Measurements from ENCODE around the gene EWSR1.

EWSR1 gene

DNA sequence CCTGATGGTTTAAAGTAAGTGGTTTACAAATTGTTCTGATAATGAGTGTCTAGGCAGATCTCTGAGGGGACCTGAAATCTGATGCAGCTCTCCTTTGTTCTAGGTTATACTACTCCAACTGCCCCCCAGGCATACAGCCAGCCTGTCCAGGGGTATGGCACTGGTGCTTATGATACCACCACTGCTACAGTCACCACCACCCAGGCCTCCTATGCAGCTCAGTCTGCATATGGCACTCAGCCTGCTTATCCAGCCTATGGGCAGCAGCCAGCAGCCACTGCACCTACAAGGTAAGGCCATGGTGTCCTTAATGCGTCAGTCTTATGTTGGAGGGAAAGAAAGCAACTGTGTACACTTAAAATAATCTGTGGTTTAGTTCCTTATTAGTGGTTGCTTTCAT lies 9.9 kb downstream of the EWSR1 start:
- no peak overlapping the region for H3K23ac ChIP-seq (ENCODE audit: low read length)
- H4K8ac ChIP-seq (ENCODE audit: low read depth, low read length), result no peak overlapping the region
- no peak overlapping the region for H3K4ac ChIP-seq (ENCODE audit: low read depth, low read length)
- H3K9ac ChIP-seq (ENCODE audit: low read length), result no peak overlapping the region
- H3K79me2 ChIP-seq (ENCODE audit: control insufficient read depth, insufficient read depth, low read length), result peaks cover 58% of the 10 kb centered on the region
- DNase-seq, result no peak
- H3K18ac ChIP-seq (ENCODE audit: low read length), result no peak overlapping the region
- H3K4me1 ChIP-seq (ENCODE audit: control insufficient read depth, low read depth, low read length), result no peaks in the 10 kb centered on the region
- H3K56ac ChIP-seq (ENCODE audit: low read length), result no peak overlapping the region
- no peak overlapping the region for H3K4me3 ChIP-seq (ENCODE audit: low read length)
- WGBS (ENCODE audit: extremely low coverage, insufficient coverage, low lambda C conversion rate), result no CpG with 5 or more reads among the region's 1 CpG
- H3K27ac ChIP-seq (ENCODE audit: low read depth, low read length), result no peak overlapping the region
- peaks cover 9% of the 10 kb centered on the region for H3K79me1 ChIP-seq (ENCODE audit: low read length)
- H3K4me2 ChIP-seq (ENCODE audit: low read length), result no peak overlapping the region
- no peak overlapping the region for H2BK120ac ChIP-seq (ENCODE audit: low read depth, low read length)
- H2BK15ac ChIP-seq (replicated peaks; ENCODE audit: low read depth), result no peak overlapping the region
- peaks cover 21% of the 10 kb centered on the region for H3K36me3 ChIP-seq (ENCODE audit: control insufficient read depth, insufficient read depth, low read length)
- H3K27me3 ChIP-seq (ENCODE audit: insufficient read depth, low read length, poor library complexity), result no peaks in the 10 kb centered on the region
- no peak overlapping the region for H2BK5ac ChIP-seq (ENCODE audit: low read length)
- no peak overlapping the region for H2AK5ac ChIP-seq (ENCODE audit: low read length)
- H4K5ac ChIP-seq (ENCODE audit: low read length), result no peak overlapping the region

DNA sequence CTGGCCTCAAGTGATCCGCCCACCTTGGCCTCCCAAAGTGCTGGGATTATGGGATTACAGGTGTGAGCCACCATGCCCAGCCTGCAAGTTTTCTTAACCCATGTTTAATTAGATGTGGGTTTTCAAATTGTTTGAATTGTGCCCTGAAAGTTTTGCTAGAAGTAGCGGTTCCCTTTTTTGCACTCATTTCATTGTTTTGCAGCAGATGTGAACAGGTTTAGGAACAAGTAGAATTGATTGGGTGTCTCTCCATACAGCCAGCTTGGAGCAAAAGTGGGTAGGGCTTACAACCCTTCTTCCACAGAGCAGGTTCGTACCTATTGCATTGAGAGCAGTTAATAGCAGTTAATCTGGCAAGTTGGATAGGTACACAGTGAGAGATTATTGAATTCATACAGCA lies 16.1 kb downstream of the EWSR1 start:
- Histone ChIP-seq H3K4me2 (ENCODE audit: low read length) (no peak overlapping the region), H3K4me1 (ENCODE audit: control insufficient read depth, low read depth, low read length) (no peaks in the 10 kb centered on the region), H2BK15ac (replicated peaks; ENCODE audit: low read depth) (no peak overlapping the region), H4K5ac (ENCODE audit: low read length) (no peak overlapping the region), H3K27me3 (ENCODE audit: insufficient read depth, low read length, poor library complexity) (no peaks in the 10 kb centered on the region), H2AK5ac (ENCODE audit: low read length) (no peak overlapping the region), H3K36me3 (ENCODE audit: control insufficient read depth, insufficient read depth, low read length) (peaks cover 32% of the 10 kb centered on the region), H3K79me2 (ENCODE audit: control insufficient read depth, insufficient read depth, low read length) (peaks cover 37% of the 10 kb centered on the region), H3K9ac (ENCODE audit: low read length) (no peak overlapping the region), H2BK5ac (ENCODE audit: low read length) (no peak overlapping the region), H3K79me1 (ENCODE audit: low read length) (peaks cover 17% of the 10 kb centered on the region), H3K27ac (ENCODE audit: low read depth, low read length) (no peak overlapping the region), H2BK120ac (ENCODE audit: low read depth, low read length) (no peak overlapping the region), H3K18ac (ENCODE audit: low read length) (no peak overlapping the region), H3K4ac (ENCODE audit: low read depth, low read length) (no peak overlapping the region), H3K56ac (ENCODE audit: low read length) (no peak overlapping the region), H3K23ac (ENCODE audit: low read length) (no peak overlapping the region), H4K8ac (ENCODE audit: low read depth, low read length) (no peak overlapping the region), H3K4me3 (ENCODE audit: low read length) (no peak overlapping the region)
- WGBS (ENCODE audit: extremely low coverage, insufficient coverage, low lambda C conversion rate), result no CpG with 5 or more reads among the region's 3 CpGs
- DNase-seq, result no peak

DNA sequence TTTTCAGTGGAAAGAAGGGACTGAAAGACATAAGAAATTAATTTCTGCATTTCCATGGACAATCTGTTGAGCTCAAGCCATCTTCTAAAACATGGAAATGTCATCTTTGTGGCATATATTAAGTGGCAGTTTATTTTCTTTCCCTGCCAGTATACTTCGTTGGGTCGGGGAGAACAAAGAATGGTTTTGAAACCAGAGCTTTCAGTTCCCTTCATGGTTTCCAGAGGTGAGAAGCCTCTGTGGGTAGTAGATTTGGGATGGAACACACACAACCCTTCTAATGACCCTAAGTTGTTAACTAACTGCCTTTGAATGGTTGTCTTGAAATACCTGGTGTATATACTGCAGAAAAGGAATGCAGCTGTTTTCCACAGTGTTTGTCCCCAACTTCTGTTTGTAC lies 20.8 kb downstream of the EWSR1 start:
- Histone ChIP-seq H3K27ac (ENCODE audit: low read depth, low read length) (no peak overlapping the region), H3K18ac (ENCODE audit: low read length) (no peak overlapping the region), H4K5ac (ENCODE audit: low read length) (no peak overlapping the region), H3K36me3 (ENCODE audit: control insufficient read depth, insufficient read depth, low read length) (peaks cover 24% of the 10 kb centered on the region), H3K4me2 (ENCODE audit: low read length) (no peak overlapping the region), H3K4me3 (ENCODE audit: low read length) (no peak overlapping the region), H3K9ac (ENCODE audit: low read length) (no peak overlapping the region), H3K27me3 (ENCODE audit: insufficient read depth, low read length, poor library complexity) (no peaks in the 10 kb centered on the region), H3K56ac (ENCODE audit: low read length) (no peak overlapping the region), H2BK5ac (ENCODE audit: low read length) (no peak overlapping the region), H3K79me1 (ENCODE audit: low read length) (peaks cover 21% of the 10 kb centered on the region), H2BK120ac (ENCODE audit: low read depth, low read length) (no peak overlapping the region), H3K23ac (ENCODE audit: low read length) (no peak overlapping the region), H3K4me1 (ENCODE audit: control insufficient read depth, low read depth, low read length) (no peaks in the 10 kb centered on the region), H3K79me2 (ENCODE audit: control insufficient read depth, insufficient read depth, low read length) (peaks cover 29% of the 10 kb centered on the region), H4K8ac (ENCODE audit: low read depth, low read length) (no peak overlapping the region), H2BK15ac (replicated peaks; ENCODE audit: low read depth) (no peak overlapping the region), H2AK5ac (ENCODE audit: low read length) (no peak overlapping the region), H3K4ac (ENCODE audit: low read depth, low read length) (no peak overlapping the region)
- no peak for DNase-seq
- no CpG with 5 or more reads among the region's 2 CpGs for WGBS (ENCODE audit: extremely low coverage, insufficient coverage, low lambda C conversion rate)

DNA sequence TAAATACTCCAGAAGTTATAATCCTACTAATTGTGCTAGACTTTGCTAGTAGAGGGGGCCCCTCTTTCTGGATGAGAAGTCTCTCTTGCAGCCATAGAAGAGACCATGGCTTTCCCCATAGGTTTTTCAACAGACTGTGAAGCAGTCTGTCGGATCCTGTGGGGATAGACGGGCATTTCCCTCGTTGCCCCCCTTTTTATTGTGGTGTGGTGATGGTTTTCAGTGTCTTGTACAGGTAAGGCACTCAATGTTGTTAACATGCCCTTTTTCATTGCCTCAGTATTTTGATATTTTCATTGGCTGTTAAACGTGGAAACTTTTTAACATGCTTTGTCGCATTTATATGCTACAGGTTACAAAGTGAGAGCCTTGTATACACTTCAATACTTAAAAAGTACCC lies 22.0 kb downstream of the EWSR1 start:
- H3K36me3 ChIP-seq (ENCODE audit: control insufficient read depth, insufficient read depth, low read length), result peaks cover 19% of the 10 kb centered on the region
- H3K79me2 ChIP-seq (ENCODE audit: control insufficient read depth, insufficient read depth, low read length), result peaks cover 23% of the 10 kb centered on the region
- no peak overlapping the region for H3K56ac ChIP-seq (ENCODE audit: low read length)
- no peak overlapping the region for H3K4me2 ChIP-seq (ENCODE audit: low read length)
- H4K5ac ChIP-seq (ENCODE audit: low read length), result no peak overlapping the region
- H3K9ac ChIP-seq (ENCODE audit: low read length), result no peak overlapping the region
- no CpG with 5 or more reads among the region's 5 CpGs for WGBS (ENCODE audit: extremely low coverage, insufficient coverage, low lambda C conversion rate)
- no peak overlapping the region for H3K27ac ChIP-seq (ENCODE audit: low read depth, low read length)
- H2BK5ac ChIP-seq (ENCODE audit: low read length), result no peak overlapping the region
- H2AK5ac ChIP-seq (ENCODE audit: low read length), result no peak overlapping the region
- H2BK15ac ChIP-seq (replicated peaks; ENCODE audit: low read depth), result no peak overlapping the region
- H3K27me3 ChIP-seq (ENCODE audit: insufficient read depth, low read length, poor library complexity), result no peaks in the 10 kb centered on the region
- H3K79me1 ChIP-seq (ENCODE audit: low read length), result peaks cover 15% of the 10 kb centered on the region
- no peak overlapping the region for H3K23ac ChIP-seq (ENCODE audit: low read length)
- H3K4me1 ChIP-seq (ENCODE audit: control insufficient read depth, low read depth, low read length), result no peaks in the 10 kb centered on the region
- no peak for DNase-seq
- no peak overlapping the region for H2BK120ac ChIP-seq (ENCODE audit: low read depth, low read length)
- no peak overlapping the region for H3K4ac ChIP-seq (ENCODE audit: low read depth, low read length)
- no peak overlapping the region for H3K4me3 ChIP-seq (ENCODE audit: low read length)
- no peak overlapping the region for H3K18ac ChIP-seq (ENCODE audit: low read length)
- H4K8ac ChIP-seq (ENCODE audit: low read depth, low read length), result no peak overlapping the region

DNA sequence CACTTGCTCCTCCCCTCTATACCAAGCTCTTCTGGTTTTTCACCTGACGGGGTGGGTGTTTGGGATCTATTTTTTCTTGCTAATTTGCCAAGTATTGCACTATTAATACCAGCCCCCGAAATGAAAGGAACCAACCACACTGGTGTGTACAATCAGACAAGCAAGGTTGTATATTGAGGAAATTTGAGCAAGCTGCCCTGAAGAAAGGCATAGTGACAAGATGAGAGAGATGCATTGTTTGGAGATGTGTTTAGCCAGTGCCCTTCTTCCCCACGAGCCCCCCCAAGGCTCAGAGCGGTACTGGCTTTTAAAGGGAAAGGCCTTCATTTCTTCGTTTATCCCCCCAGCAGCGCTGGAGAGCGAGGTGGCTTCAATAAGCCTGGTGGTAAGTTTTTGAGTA lies 23.1 kb downstream of the EWSR1 start:
- no peak overlapping the region for H3K56ac ChIP-seq (ENCODE audit: low read length)
- no peak overlapping the region for H3K18ac ChIP-seq (ENCODE audit: low read length)
- no peak overlapping the region for H3K4me3 ChIP-seq (ENCODE audit: low read length)
- peaks cover 20% of the 10 kb centered on the region for H3K79me1 ChIP-seq (ENCODE audit: low read length)
- no peak overlapping the region for H3K9ac ChIP-seq (ENCODE audit: low read length)
- H2AK5ac ChIP-seq (ENCODE audit: low read length), result no peak overlapping the region
- no peak overlapping the region for H4K8ac ChIP-seq (ENCODE audit: low read depth, low read length)
- no peak overlapping the region for H3K23ac ChIP-seq (ENCODE audit: low read length)
- no CpG with 5 or more reads among the region's 7 CpGs for WGBS (ENCODE audit: extremely low coverage, insufficient coverage, low lambda C conversion rate)
- H3K79me2 ChIP-seq (ENCODE audit: control insufficient read depth, insufficient read depth, low read length), result peaks cover 21% of the 10 kb centered on the region
- H3K36me3 ChIP-seq (ENCODE audit: control insufficient read depth, insufficient read depth, low read length), result peaks cover 25% of the 10 kb centered on the region
- H2BK15ac ChIP-seq (replicated peaks; ENCODE audit: low read depth), result no peak overlapping the region
- H3K4me1 ChIP-seq (ENCODE audit: control insufficient read depth, low read depth, low read length), result no peaks in the 10 kb centered on the region
- H2BK5ac ChIP-seq (ENCODE audit: low read length), result no peak overlapping the region
- peak; percentile 48 for DNase-seq
- H3K27me3 ChIP-seq (ENCODE audit: insufficient read depth, low read length, poor library complexity), result no peaks in the 10 kb centered on the region
- H3K4ac ChIP-seq (ENCODE audit: low read depth, low read length), result no peak overlapping the region
- H4K5ac ChIP-seq (ENCODE audit: low read length), result no peak overlapping the region
- H2BK120ac ChIP-seq (ENCODE audit: low read depth, low read length), result no peak overlapping the region
- no peak overlapping the region for H3K4me2 ChIP-seq (ENCODE audit: low read length)
- no peak overlapping the region for H3K27ac ChIP-seq (ENCODE audit: low read depth, low read length)

DNA sequence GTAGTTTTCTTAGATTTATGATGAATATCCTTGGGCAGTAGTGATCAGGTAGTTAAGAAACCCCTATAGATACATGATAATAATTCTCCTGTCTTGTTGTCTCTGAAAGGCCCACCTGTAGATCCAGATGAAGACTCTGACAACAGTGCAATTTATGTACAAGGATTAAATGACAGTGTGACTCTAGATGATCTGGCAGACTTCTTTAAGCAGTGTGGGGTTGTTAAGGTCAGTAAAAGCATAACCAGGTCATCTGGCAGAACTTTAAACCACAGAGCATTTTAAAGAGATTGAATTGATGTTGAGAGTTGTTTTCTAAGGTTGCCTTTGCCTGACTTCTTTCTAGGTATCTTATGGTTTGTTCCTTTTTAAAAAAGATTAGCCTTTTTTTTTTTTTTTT lies 24.3 kb downstream of the EWSR1 start:
- H3K27ac ChIP-seq (ENCODE audit: low read depth, low read length), result no peak overlapping the region
- H2BK15ac ChIP-seq (replicated peaks; ENCODE audit: low read depth), result no peak overlapping the region
- H3K36me3 ChIP-seq (ENCODE audit: control insufficient read depth, insufficient read depth, low read length), result peaks cover 31% of the 10 kb centered on the region
- H2BK120ac ChIP-seq (ENCODE audit: low read depth, low read length), result no peak overlapping the region
- no peak overlapping the region for H4K5ac ChIP-seq (ENCODE audit: low read length)
- H3K4me1 ChIP-seq (ENCODE audit: control insufficient read depth, low read depth, low read length), result no peaks in the 10 kb centered on the region
- H3K79me1 ChIP-seq (ENCODE audit: low read length), result peaks cover 19% of the 10 kb centered on the region
- no peak for DNase-seq
- H3K9ac ChIP-seq (ENCODE audit: low read length), result no peak overlapping the region
- H2BK5ac ChIP-seq (ENCODE audit: low read length), result no peak overlapping the region
- no peak overlapping the region for H3K4ac ChIP-seq (ENCODE audit: low read depth, low read length)
- no peak overlapping the region for H4K8ac ChIP-seq (ENCODE audit: low read depth, low read length)
- no peak overlapping the region for H3K23ac ChIP-seq (ENCODE audit: low read length)
- H3K79me2 ChIP-seq (ENCODE audit: control insufficient read depth, insufficient read depth, low read length), result peaks cover 18% of the 10 kb centered on the region
- H2AK5ac ChIP-seq (ENCODE audit: low read length), result no peak overlapping the region
- H3K4me2 ChIP-seq (ENCODE audit: low read length), result no peak overlapping the region
- H3K18ac ChIP-seq (ENCODE audit: low read length), result no peak overlapping the region
- no peaks in the 10 kb centered on the region for H3K27me3 ChIP-seq (ENCODE audit: insufficient read depth, low read length, poor library complexity)
- no peak overlapping the region for H3K4me3 ChIP-seq (ENCODE audit: low read length)
- H3K56ac ChIP-seq (ENCODE audit: low read length), result no peak overlapping the region

Measured in mesendoderm (in vitro differentiated cells).